ENCODE measurements around the gene UCHL5. TPM values are rescaled to one million over a fixed set of nuclear protein-coding genes. Genes with fewer than 3 reads are reported as not detected.

The UCHL5 gene
- total RNA-seq, 1 experiment from 2014 or later = 42.1 TPM

DNA sequence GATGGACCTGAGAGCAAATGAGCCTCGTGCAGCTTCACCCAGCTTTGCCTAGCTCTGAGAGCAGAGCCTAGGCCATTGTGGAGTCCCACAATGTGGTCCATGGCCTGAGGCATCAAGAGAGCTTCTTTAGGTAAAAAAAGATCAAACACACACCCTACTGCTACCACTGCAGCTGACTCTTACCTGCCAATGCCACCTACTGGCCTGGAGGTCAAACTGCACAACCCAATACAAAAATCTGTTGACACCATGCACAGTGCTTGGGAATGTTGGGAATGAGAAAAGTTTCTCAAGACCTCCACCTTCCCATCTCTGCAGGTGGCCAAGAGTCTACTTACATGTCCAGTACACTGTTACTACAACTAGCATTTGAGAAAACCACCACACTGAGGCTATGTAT, 60.6 kb downstream of the UCHL5 start:
- no peaks in the 10 kb centered on the region for H4K20me1 ChIP-seq (ENCODE audit: control insufficient read depth, insufficient read depth, insufficient read length)
- Mint-ChIP-seq H3K36me3 (ENCODE audit: insufficient read depth in 1 of 3, low read depth in 3 of 3) (peaks cover 32 to 54% (median 39%) of the 10 kb centered on the region in 3 experiments), H3K27ac (no peak overlapping the region), H3K27me3 (ENCODE audit: low read depth) (no peaks in the 10 kb centered on the region; the same call in 1 of the 2 replicates), H3K4me1 (no peaks in the 10 kb centered on the region), H3K9me3 (peaks cover 8 to 15% of the 10 kb centered on the region in 2 experiments; a peak in 4 of 5 replicates), H3K4me3 (no peak overlapping the region)
- H2BK20ac ChIP-seq (ENCODE audit: low read depth, low read length, poor library complexity, severe bottlenecking) = no peak overlapping the region
- no peaks in the 10 kb centered on the region for H3K79me1 ChIP-seq (ENCODE audit: insufficient read depth, low read depth, low read length, poor library complexity, severe bottlenecking)
- DNase-seq = no peak
- no peak overlapping the region for H2BK15ac ChIP-seq (ENCODE audit: low read depth, low read length)
- H3K4me2 ChIP-seq (ENCODE audit: insufficient read depth, insufficient read length, low read length) = no peak overlapping the region
- H2AK5ac ChIP-seq (ENCODE audit: insufficient read length, low read length) = no peak overlapping the region
- no peak overlapping the region for H4K91ac ChIP-seq (ENCODE audit: insufficient read length, low read depth, low read length)
- no peak overlapping the region for H4K5ac ChIP-seq (ENCODE audit: insufficient read length, low read depth, low read length)
- no peak overlapping the region for H2AFZ ChIP-seq (ENCODE audit: low read length)
- H3K23ac ChIP-seq (ENCODE audit: insufficient read length, low read depth, low read length) = no peak overlapping the region
- no peaks in the 10 kb centered on the region for H3K27me3 ChIP-seq (ENCODE audit: insufficient read depth, low read length)
- no peaks in the 10 kb centered on the region for H3K4me1 ChIP-seq (ENCODE audit: insufficient read depth, low read length)
- no peaks in the 10 kb centered on the region for H3K9me3 ChIP-seq (ENCODE audit: control insufficient read depth, low read depth, low read length)
- no CpG with 5 or more reads among the region's 1 CpG for WGBS (ENCODE audit: extremely low coverage, insufficient read length, low lambda C conversion rate)
- no peak overlapping the region for H3K14ac ChIP-seq (ENCODE audit: insufficient read depth, low read length)
- H3K27ac ChIP-seq (ENCODE audit: insufficient read length, low read depth, low read length) = no peak overlapping the region
- H3K56ac ChIP-seq (ENCODE audit: insufficient read length, low read depth, low read length) = no peak overlapping the region
- H3K4ac ChIP-seq (ENCODE audit: low read depth, low read length) = no peak overlapping the region
- TF ChIP-seq, protein P1, sequence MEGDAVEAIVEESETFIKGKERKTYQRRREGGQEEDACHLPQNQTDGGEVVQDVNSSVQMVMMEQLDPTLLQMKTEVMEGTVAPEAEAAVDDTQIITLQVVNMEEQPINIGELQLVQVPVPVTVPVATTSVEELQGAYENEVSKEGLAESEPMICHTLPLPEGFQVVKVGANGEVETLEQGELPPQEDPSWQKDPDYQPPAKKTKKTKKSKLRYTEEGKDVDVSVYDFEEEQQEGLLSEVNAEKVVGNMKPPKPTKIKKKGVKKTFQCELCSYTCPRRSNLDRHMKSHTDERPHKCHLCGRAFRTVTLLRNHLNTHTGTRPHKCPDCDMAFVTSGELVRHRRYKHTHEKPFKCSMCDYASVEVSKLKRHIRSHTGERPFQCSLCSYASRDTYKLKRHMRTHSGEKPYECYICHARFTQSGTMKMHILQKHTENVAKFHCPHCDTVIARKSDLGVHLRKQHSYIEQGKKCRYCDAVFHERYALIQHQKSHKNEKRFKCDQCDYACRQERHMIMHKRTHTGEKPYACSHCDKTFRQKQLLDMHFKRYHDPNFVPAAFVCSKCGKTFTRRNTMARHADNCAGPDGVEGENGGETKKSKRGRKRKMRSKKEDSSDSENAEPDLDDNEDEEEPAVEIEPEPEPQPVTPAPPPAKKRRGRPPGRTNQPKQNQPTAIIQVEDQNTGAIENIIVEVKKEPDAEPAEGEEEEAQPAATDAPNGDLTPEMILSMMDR (conservative IDR thresholded peaks at IDR 0.05) = peak; percentile 66
- H3K79me2 ChIP-seq (ENCODE audit: insufficient read depth, low read length) = no peaks in the 10 kb centered on the region
- no peak overlapping the region for H3K18ac ChIP-seq (ENCODE audit: insufficient read length, low read depth, low read length)
- no peak overlapping the region for H2BK12ac ChIP-seq (ENCODE audit: insufficient read length, low read depth, low read length)
- H4K8ac ChIP-seq (replicated peaks; ENCODE audit: insufficient read length, low read depth, low read length) = no peak overlapping the region
- H2BK120ac ChIP-seq (ENCODE audit: low read depth, low read length, poor library complexity, severe bottlenecking) = no peak overlapping the region
- H2BK5ac ChIP-seq (ENCODE audit: insufficient read length, low read length) = no peak overlapping the region
- H3K9ac ChIP-seq (ENCODE audit: extremely low read depth, insufficient read length, low read length) = no peak overlapping the region
- H3K23me2 ChIP-seq (ENCODE audit: insufficient read length, low read depth, low read length, poor library complexity, severe bottlenecking) = no peaks in the 10 kb centered on the region
- H3T11ph ChIP-seq (ENCODE audit: low read length) = no peak overlapping the region

Measured in H9 (cell line).